Smooth muscle cell (in vitro differentiated cells): ENCODE results near the gene SEMA3A. TPM values are rescaled to one million over a fixed set of nuclear protein-coding genes. Genes with fewer than 3 reads are reported as not detected.

ENCODE experiments used
- DNase-seq: peaks from one replicate; lab custom pipeline; 2025; ENCODE audit not compliant: unreplicated experiment; lab: John Stamatoyannopoulos, UW
- H2AFZ ChIP-seq: fragments of 200-600 bp; sonication (generic); 2 replicates; pipeline ENCODE4 v1.6.0; 2016; ENCODE audit warnings: antibody characterized with exemption, low read depth, mild to moderate bottlenecking
- H3F3A ChIP-seq: fragments of 200-600 bp; sonication (generic); 2 replicates; pipeline ENCODE4 v1.6.0; 2017; ENCODE audit warnings: antibody characterized with exemption, low read depth
- H3K27ac ChIP-seq: fragments of 200-600 bp; sonication (generic); 2 replicates; pipeline ENCODE4 v1.5.1; 2016; ENCODE audit warnings: low read depth, mild to moderate bottlenecking
- H3K27me3 ChIP-seq: fragments of 200-600 bp; sonication (generic); 2 replicates; pipeline ENCODE4 v1.6.1; 2016; ENCODE audit warnings: low read depth, mild to moderate bottlenecking
- H3K36me3 ChIP-seq: fragments of 200-600 bp; sonication (generic); 2 replicates; pipeline ENCODE4 v1.5.1; 2016; ENCODE audit warnings: low read depth
- H3K4me1 ChIP-seq: fragments of 200-600 bp; sonication (generic); 2 replicates; pipeline ENCODE4 v1.5.1; 2016; ENCODE audit warnings: low read depth
- H3K4me2 ChIP-seq: fragments of 200-600 bp; sonication (generic); 2 replicates; pipeline ENCODE4 v1.6.0; 2016; ENCODE audit warnings: mild to moderate bottlenecking
- H3K4me3 ChIP-seq: fragments of 200-600 bp; sonication (generic); 2 replicates; pipeline ENCODE4 v1.5.1; 2016; ENCODE audit warnings: mild to moderate bottlenecking
- H3K79me2 ChIP-seq: fragments of 200-600 bp; sonication (generic); 2 replicates; pipeline ENCODE4 v1.6.0; 2016; ENCODE audit warnings: low read depth, mild to moderate bottlenecking
- H3K9ac ChIP-seq: fragments of 200-600 bp; sonication (generic); 2 replicates; pipeline ENCODE4 v1.6.0; 2016; ENCODE audit warnings: low read depth
- H3K9me3 ChIP-seq: fragments of 200-600 bp; sonication (generic); replicated peaks from 2 replicates; pipeline ENCODE4 v1.5.1; 2016; ENCODE audit warnings: low read depth
- H4K20me1 ChIP-seq: fragments of 200-600 bp; sonication (generic); 2 replicates; pipeline ENCODE4 v1.6.0; 2016; ENCODE audit warnings: low read depth
- WGBS: methylation state at CpG from one replicate; pipeline ENCODE4 v1.1.7; 2016; ENCODE audit warnings: low lambda C conversion rate; 5-methylcytosine and 5-hydroxymethylcytosine counted together
- polyA plus RNA-seq: library from polyadenylated mRNA; unstranded; fragments of >200 nt; fragmentation: Nextera tagmentation; extraction: Ambion mirVana; gene quantifications from 2 replicates; pipeline ENCODE4 v1.2.1, GENCODE V29; 2016
- total RNA-seq: library from RNA; depleted of rRNA; stranded (reverse); fragments of >200 nt; gene quantifications from 2 replicates; pipeline ENCODE4 v1.2.3, GENCODE V29; 2014
- TF ChIP-seq, protein P1 (sequence below): fragments of 200-600 bp; sonication (generic); IDR thresholded peaks from 2 replicates; pipeline ENCODE4 v1.5.1; 2017; ENCODE audit warnings: borderline replicate concordance, mild to moderate bottlenecking, antibody characterized with exemption; ENCODE audit not compliant: insufficient read depth, poor library complexity, severe bottlenecking

SEMA3A gene
- total and polyA plus RNA-seq, 2 experiments from 2014 or later, result 8.3 to 34.6 TPM

DNA sequence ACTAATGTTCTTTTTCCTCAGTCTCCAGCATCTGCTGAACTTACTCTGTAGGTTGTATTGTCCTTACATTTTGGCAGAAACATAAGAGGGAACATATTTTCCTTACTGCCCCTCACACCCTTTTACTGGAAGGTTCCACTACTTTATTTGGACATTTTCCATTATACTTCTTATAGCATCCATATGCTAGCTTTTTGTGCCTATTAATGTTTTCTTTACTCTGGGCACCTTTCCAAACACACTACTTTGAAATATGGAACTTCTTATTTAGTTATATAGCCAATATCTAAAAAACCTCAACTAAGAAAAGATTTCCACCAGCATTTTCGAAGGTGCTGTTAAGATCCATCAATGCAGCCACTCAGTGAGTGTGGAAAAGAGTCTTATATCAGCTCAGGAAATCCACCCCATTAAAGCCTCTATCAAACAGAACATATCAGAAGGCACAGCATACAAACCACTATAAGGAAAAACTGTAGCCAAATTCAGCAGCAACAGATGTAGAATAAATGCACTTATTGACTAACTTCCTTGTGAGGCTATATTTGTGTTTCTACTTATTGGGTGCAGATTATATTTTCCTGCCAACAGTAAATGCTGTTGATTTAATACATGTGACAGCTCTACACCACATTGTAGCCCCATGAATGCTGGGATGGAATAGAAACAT, 273.2 kb downstream of the SEMA3A start:
- H3K27ac ChIP-seq, result no peak overlapping the region
- no peaks in the 10 kb centered on the region for H3K9me3 ChIP-seq
- no peaks in the 10 kb centered on the region for H4K20me1 ChIP-seq
- DNase-seq, result no peak
- no peak overlapping the region for H3K4me3 ChIP-seq
- H3F3A ChIP-seq, result no peaks in the 10 kb centered on the region
- 81% methylated on average over 1 of the region's 1 CpG for WGBS
- H3K27me3 ChIP-seq, result no peaks in the 10 kb centered on the region
- H3K9ac ChIP-seq, result no peak overlapping the region
- H3K79me2 ChIP-seq, result no peaks in the 10 kb centered on the region
- H2AFZ ChIP-seq, result no peak overlapping the region
- no peak overlapping the region for H3K4me2 ChIP-seq
- H3K4me1 ChIP-seq, result no peaks in the 10 kb centered on the region
- TF ChIP-seq, protein P1, sequence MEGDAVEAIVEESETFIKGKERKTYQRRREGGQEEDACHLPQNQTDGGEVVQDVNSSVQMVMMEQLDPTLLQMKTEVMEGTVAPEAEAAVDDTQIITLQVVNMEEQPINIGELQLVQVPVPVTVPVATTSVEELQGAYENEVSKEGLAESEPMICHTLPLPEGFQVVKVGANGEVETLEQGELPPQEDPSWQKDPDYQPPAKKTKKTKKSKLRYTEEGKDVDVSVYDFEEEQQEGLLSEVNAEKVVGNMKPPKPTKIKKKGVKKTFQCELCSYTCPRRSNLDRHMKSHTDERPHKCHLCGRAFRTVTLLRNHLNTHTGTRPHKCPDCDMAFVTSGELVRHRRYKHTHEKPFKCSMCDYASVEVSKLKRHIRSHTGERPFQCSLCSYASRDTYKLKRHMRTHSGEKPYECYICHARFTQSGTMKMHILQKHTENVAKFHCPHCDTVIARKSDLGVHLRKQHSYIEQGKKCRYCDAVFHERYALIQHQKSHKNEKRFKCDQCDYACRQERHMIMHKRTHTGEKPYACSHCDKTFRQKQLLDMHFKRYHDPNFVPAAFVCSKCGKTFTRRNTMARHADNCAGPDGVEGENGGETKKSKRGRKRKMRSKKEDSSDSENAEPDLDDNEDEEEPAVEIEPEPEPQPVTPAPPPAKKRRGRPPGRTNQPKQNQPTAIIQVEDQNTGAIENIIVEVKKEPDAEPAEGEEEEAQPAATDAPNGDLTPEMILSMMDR, result no peak
- no peaks in the 10 kb centered on the region for H3K36me3 ChIP-seq

DNA sequence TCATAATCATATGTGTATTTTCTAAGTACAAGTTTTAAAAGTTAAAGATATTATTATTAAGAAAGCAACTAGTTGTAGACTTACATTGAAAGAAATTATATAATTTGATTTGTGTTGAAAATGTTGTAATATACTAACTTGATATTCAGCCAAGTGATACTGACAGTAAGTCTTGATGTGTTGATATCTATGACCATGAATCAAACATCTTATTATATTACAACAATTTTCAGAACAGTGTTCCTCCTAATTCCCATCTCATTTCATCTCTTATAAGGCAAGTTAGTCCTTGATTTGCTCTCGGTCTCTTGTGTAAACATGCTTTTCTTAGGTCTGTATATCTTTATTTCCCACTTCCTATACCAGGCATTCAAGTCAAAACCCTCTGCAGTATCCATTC, 276.4 kb downstream of the SEMA3A start:
- no peaks in the 10 kb centered on the region for H3K27me3 ChIP-seq
- H3K27ac ChIP-seq, result no peak overlapping the region
- H3K9ac ChIP-seq, result no peak overlapping the region
- no peaks in the 10 kb centered on the region for H3K79me2 ChIP-seq
- H3K4me2 ChIP-seq, result no peak overlapping the region
- no peak for DNase-seq
- H3K4me3 ChIP-seq, result no peak overlapping the region
- TF ChIP-seq, protein P1, result no peak
- H3F3A ChIP-seq, result no peaks in the 10 kb centered on the region
- no peaks in the 10 kb centered on the region for H3K36me3 ChIP-seq
- H3K9me3 ChIP-seq, result no peaks in the 10 kb centered on the region
- no peaks in the 10 kb centered on the region for H3K4me1 ChIP-seq
- WGBS, result 83% methylated on average over 1 of the region's 1 CpG
- H2AFZ ChIP-seq, result no peak overlapping the region
- no peaks in the 10 kb centered on the region for H4K20me1 ChIP-seq

DNA sequence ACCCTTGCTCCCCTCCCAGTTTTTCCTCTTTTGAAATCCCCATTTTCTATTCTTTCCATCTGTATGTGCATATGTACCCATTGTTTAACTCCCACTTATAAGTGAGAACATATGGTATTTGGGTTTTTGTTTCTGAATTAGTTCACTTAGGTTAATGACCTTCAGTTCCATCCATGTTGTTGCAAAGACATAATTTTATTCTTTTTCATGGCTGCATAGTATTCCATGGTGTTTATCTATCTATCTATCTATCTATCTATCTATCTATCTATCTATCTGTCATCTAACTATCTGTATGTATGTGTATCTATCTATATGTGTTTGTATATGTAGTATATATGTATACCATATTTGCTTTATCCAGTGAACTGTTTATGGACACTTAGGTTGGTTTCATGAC, 281.4 kb downstream of the SEMA3A start:
- no peak for DNase-seq
- no peak overlapping the region for H3K4me3 ChIP-seq
- H4K20me1 ChIP-seq, result no peaks in the 10 kb centered on the region
- H3K4me1 ChIP-seq, result no peaks in the 10 kb centered on the region
- no peaks in the 10 kb centered on the region for H3K27me3 ChIP-seq
- no peak overlapping the region for H2AFZ ChIP-seq
- no peak overlapping the region for H3K4me2 ChIP-seq
- no peaks in the 10 kb centered on the region for H3K36me3 ChIP-seq
- H3K9ac ChIP-seq, result no peak overlapping the region
- TF ChIP-seq, protein P1, result no peak
- H3F3A ChIP-seq, result no peaks in the 10 kb centered on the region
- H3K27ac ChIP-seq, result no peak overlapping the region
- no peaks in the 10 kb centered on the region for H3K79me2 ChIP-seq
- no peaks in the 10 kb centered on the region for H3K9me3 ChIP-seq

DNA sequence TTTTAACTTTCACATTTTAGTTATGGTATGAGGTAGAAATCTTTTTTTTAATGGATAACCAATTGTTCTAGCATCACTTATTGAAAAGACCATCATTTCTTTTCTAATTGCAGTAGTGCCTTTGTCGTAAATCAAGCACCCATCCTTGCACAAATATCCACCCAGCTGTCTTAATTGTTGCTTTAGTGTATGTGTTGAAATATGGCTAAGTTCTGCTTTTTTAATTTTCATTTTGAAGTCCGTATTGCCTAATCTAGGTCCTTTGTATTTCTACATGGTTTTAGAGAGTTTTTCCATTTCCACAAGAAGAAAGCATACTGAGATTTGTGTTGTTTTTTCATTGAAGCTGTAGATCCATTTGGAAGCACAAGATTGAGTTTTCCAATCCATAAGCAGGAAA, 286.1 kb downstream of the SEMA3A start:
- Histone ChIP-seq H3K4me2 (no peak overlapping the region), H3K79me2 (no peaks in the 10 kb centered on the region), H3K9ac (no peak overlapping the region), H2AFZ (no peak overlapping the region), H3K4me3 (no peak overlapping the region), H3F3A (no peaks in the 10 kb centered on the region), H3K4me1 (no peaks in the 10 kb centered on the region), H3K36me3 (no peaks in the 10 kb centered on the region), H3K27me3 (no peaks in the 10 kb centered on the region), H3K9me3 (no peaks in the 10 kb centered on the region), H3K27ac (no peak overlapping the region), H4K20me1 (no peaks in the 10 kb centered on the region)
- WGBS, result 94% methylated on average over 2 of the region's 2 CpGs
- no peak for DNase-seq
- TF ChIP-seq, protein P1, result no peak
